ENCODE measurements around the gene NFIB. TPM values are rescaled to one million over a fixed set of nuclear protein-coding genes. Genes with fewer than 3 reads are reported as not detected.

NFIB gene
- total RNA-seq, 2 donors from 2014 or later = 74.4 to 80.1 TPM

GRCh38 chr9:14212077-14212476 is 101.9 kb downstream of the NFIB start:
- Histone ChIP-seq H3K27me3 (no peaks in the 10 kb centered on the region), H3K4me1 (peaks cover 0 to 65% of the 10 kb centered on the region in 2 donors), H3K4me3 (no peak overlapping the region), H3K27ac (no peak overlapping the region), H3K9me3 (no peaks in the 10 kb centered on the region), H3K36me3 (no peaks in the 10 kb centered on the region)
- DNase-seq (ENCODE audit: low spot score) = no peak
- no peak for TF ChIP-seq CTCF (IDR thresholded peaks at IDR 0.05)

- H3K4me3 ChIP-seq = no peak overlapping the region
- no peak for DNase-seq (ENCODE audit: low spot score)
- no peaks in the 10 kb centered on the region for H3K27me3 ChIP-seq
- H3K27ac ChIP-seq = no peak overlapping the region
- H3K9me3 ChIP-seq = no peaks in the 10 kb centered on the region
- H3K36me3 ChIP-seq = no peaks in the 10 kb centered on the region
- no peak for TF ChIP-seq CTCF (IDR thresholded peaks at IDR 0.05)
- peaks cover 0 to 70% of the 10 kb centered on the region in 2 donors for H3K4me1 ChIP-seq
These were observed 102.4 kb downstream of the NFIB start for GRCh38 chr9:14211564-14211963.

- H3K27ac ChIP-seq = no peak overlapping the region
- no peak overlapping the region for H3K4me3 ChIP-seq
- DNase-seq (ENCODE audit: low spot score) = no peak
- TF ChIP-seq CTCF (IDR thresholded peaks at IDR 0.05) = no peak
- no peaks in the 10 kb centered on the region for H3K9me3 ChIP-seq
- no peaks in the 10 kb centered on the region for H3K27me3 ChIP-seq
- H3K36me3 ChIP-seq = no peaks in the 10 kb centered on the region
- peaks cover 0 to 64% of the 10 kb centered on the region in 2 donors for H3K4me1 ChIP-seq
These were observed 103.5 kb downstream of the NFIB start for GRCh38 chr9:14210428-14210827.

- no peak for TF ChIP-seq CTCF (IDR thresholded peaks at IDR 0.05)
- H3K9me3 ChIP-seq = no peaks in the 10 kb centered on the region
- H3K27me3 ChIP-seq = no peaks in the 10 kb centered on the region
- H3K4me3 ChIP-seq = no peak overlapping the region
- DNase-seq (ENCODE audit: low spot score) = no peak
- no peak overlapping the region for H3K27ac ChIP-seq
- H3K4me1 ChIP-seq = peaks cover 0 to 72% of the 10 kb centered on the region in 2 donors
- H3K36me3 ChIP-seq = no peaks in the 10 kb centered on the region
These were observed 104.3 kb downstream of the NFIB start for GRCh38 chr9:14209399-14210345.

GRCh38 chr9:14207352-14207995 is 106.5 kb downstream of the NFIB start:
- no peak overlapping the region for H3K4me3 ChIP-seq
- H3K9me3 ChIP-seq = no peaks in the 10 kb centered on the region
- peaks cover 0 to 72% of the 10 kb centered on the region in 2 donors for H3K4me1 ChIP-seq
- no peak overlapping the region for H3K27ac ChIP-seq
- no peak for TF ChIP-seq CTCF (IDR thresholded peaks at IDR 0.05)
- no peaks in the 10 kb centered on the region for H3K36me3 ChIP-seq
- no peaks in the 10 kb centered on the region for H3K27me3 ChIP-seq
- DNase-seq (ENCODE audit: low spot score) = no peak
